Right atrium auricular region (tissue), 2 donors: ENCODE data around the gene LMAN1L. TPM values are rescaled to one million over a fixed set of nuclear protein-coding genes. Genes with fewer than 3 reads are reported as not detected.

Source experiments
- DNase-seq: peaks from one replicate; pipeline ENCODE4 v3.0.0-alpha.2; 2019; ENCODE audit warnings: low spot score
- H3K27ac ChIP-seq, 2 donors: fragments of 200-600 bp; sonication (generic); 1 replicate in 1 of 2; 2 replicates in 1 of 2; pipeline ENCODE4 v1.5.1; 2016 to 2019
- H3K27me3 ChIP-seq, 2 donors: fragments of 200-600 bp; sonication (generic); one replicate each; pipeline versions ENCODE4 v1.5.1 to v1.6.0; 2017 to 2019
- H3K36me3 ChIP-seq: fragments of 200-600 bp; sonication (generic); one replicate; pipeline ENCODE4 v1.5.1; 2016
- H3K4me1 ChIP-seq, 2 donors: fragments of 200-600 bp; sonication (generic); one replicate each; pipeline versions ENCODE4 v1.5.1 to v1.6.0; 2017 to 2019
- H3K4me3 ChIP-seq, 2 donors: fragments of 200-600 bp; sonication (generic); 1 replicate in 1 of 2; 2 replicates in 1 of 2; pipeline ENCODE4 v1.5.1; 2017 to 2019; ENCODE audit warnings: mild to moderate bottlenecking in 1 of 2, moderate library complexity in 1 of 2
- H3K9me3 ChIP-seq, 2 donors: fragments of 200-600 bp; sonication (generic); one replicate each; pipeline ENCODE4 v1.5.1; 2019
- CTCF ChIP-seq, 2 donors: fragments of 200-600 bp; sonication (generic); IDR thresholded peaks; one replicate each; pipeline ENCODE4 v1.5.1; 2019; ENCODE audit warnings: antibody characterized with exemption in 2 of 2
- microRNA-seq, 2 donors: library from miRNA; unstranded; fragments of <30 nt; microRNA quantifications; one replicate each; pipeline ENCODE4, GENCODE V29; 2016 to 2017; ENCODE audit warnings: borderline number of aligned reads in 2 of 2, borderline replicate concordance in 1 of 2
- total RNA-seq, 2 donors: library from RNA; depleted of rRNA; stranded (reverse); fragments of >200 nt; gene quantifications; one replicate each; pipeline ENCODE4 v1.1.0, GENCODE V29; 2016

LMAN1L gene
- total RNA-seq, 2 donors from 2014 or later = 13.8 to 88.7 TPM

- Histone ChIP-seq H3K9me3 (no peaks in the 10 kb centered on the region), H3K4me1 (peaks cover 0 to 76% of the 10 kb centered on the region in 2 donors), H3K4me3 (peak overlapping the region in 1 of 2 donors; percentile 1), H3K27me3 (no peaks in the 10 kb centered on the region), H3K27ac (peak overlapping the region; percentile 76 to 93), H3K36me3 (no peaks in the 10 kb centered on the region)
- no peak for TF ChIP-seq CTCF (IDR thresholded peaks at IDR 0.05)
- DNase-seq = no peak
Measured at GRCh38 chr15:74870436-74871215, 58.0 kb downstream of the LMAN1L start.

GRCh38 chr15:74872702-74873035 lies 60.0 kb downstream of the LMAN1L start:
- DNase-seq = no peak
- H3K27me3 ChIP-seq = no peaks in the 10 kb centered on the region
- peaks cover 0 to 56% of the 10 kb centered on the region in 2 donors for H3K4me1 ChIP-seq
- H3K36me3 ChIP-seq = no peaks in the 10 kb centered on the region
- peak overlapping the region; percentile 61 to 76 for H3K4me3 ChIP-seq
- H3K9me3 ChIP-seq = no peaks in the 10 kb centered on the region
- no peak for TF ChIP-seq CTCF (IDR thresholded peaks at IDR 0.05)
- H3K27ac ChIP-seq = peak overlapping the region; percentile 76 to 93

- peak within 1 kb of the TSS; percentile 61 to 76 for H3K4me3 ChIP-seq
- DNase-seq = peak; percentile 94
- peak within 1 kb of the TSS; percentile 76 to 93 for H3K27ac ChIP-seq
- H3K4me1 ChIP-seq = peaks cover 0 to 51% of the 10 kb centered on the region in 2 donors
- no peaks in the 10 kb centered on the region for H3K9me3 ChIP-seq
- no peaks in the 10 kb centered on the region for H3K27me3 ChIP-seq
- H3K36me3 ChIP-seq = no peaks in the 10 kb centered on the region
- TF ChIP-seq CTCF (IDR thresholded peaks at IDR 0.05) = no peak
Measured at GRCh38 chr15:74873036-74873755, 60.6 kb downstream of the LMAN1L start, which contains the start of gene SCAMP2. Gene SCAMP2 (minus strand): TSS chr15:74873365. CDS start chr15:74873255, 110 bp downstream.

GRCh38 chr15:74873756-74874424 lies 61.3 kb downstream of the LMAN1L start:
- Histone ChIP-seq H3K27ac (peak overlapping the region; percentile 76 to 93), H3K4me3 (peak overlapping the region; percentile 61 to 76), H3K27me3 (no peaks in the 10 kb centered on the region), H3K9me3 (no peaks in the 10 kb centered on the region), H3K36me3 (no peaks in the 10 kb centered on the region), H3K4me1 (peaks cover 0 to 44% of the 10 kb centered on the region in 2 donors)
- peak; percentile 60 for DNase-seq
- no peak for TF ChIP-seq CTCF (IDR thresholded peaks at IDR 0.05)

Small RNA genes within 50 kb of the gene (microRNA-seq; reads per million reads assigned to microRNA genes)
- gene MIR4513 (0 reads per million in 2 donors), gene MIR6882 (0 to 3.5 reads per million in 2 donors)

Other genes starting within 250 kb of the LMAN1L start
- gene CLK3, start 197.0 kb upstream of the LMAN1L start, total RNA-seq = 10 to 100 TPM; 52.8 to 59.2 TPM
- 1 to 10 TPM; 8.0 to 8.3 TPM for gene EDC3, start 116.8 kb upstream of the LMAN1L start, total RNA-seq
- 1 to 10 TPM in 1 of 2 donors, not detected in 1; 1.0 TPM for gene CYP1A1, start 87.3 kb upstream of the LMAN1L start, total RNA-seq
- not detected for gene CYP1A2, start 64.0 kb upstream of the LMAN1L start, total RNA-seq
- gene CSK, start 30.8 kb upstream of the LMAN1L start, total RNA-seq = 10 to 100 TPM; 25.6 to 26.8 TPM
- 10 to 100 TPM in 1 of 2 donors, 1 to 10 TPM in 1; 1.1 to 10.8 TPM for gene CPLX3, start 13.8 kb downstream of the LMAN1L start, total RNA-seq
- gene ULK3, start 30.3 kb downstream of the LMAN1L start, total RNA-seq = 10 to 100 TPM; 38.1 to 42.9 TPM
- gene SCAMP2, start 60.5 kb downstream of the LMAN1L start, total RNA-seq = 10 to 100 TPM; 72.3 to 80.9 TPM
- 100 to 1,000 TPM in 1 of 2 donors, 10 to 100 TPM in 1; 59.3 to 131 TPM for gene MPI, start 77.2 kb downstream of the LMAN1L start, total RNA-seq
- 10 to 100 TPM; 46.9 to 53.3 TPM for gene FAM219B, start 94.0 kb downstream of the LMAN1L start, total RNA-seq
- gene COX5A, start 125.2 kb downstream of the LMAN1L start, total RNA-seq = 100 to 1,000 TPM; 399 to 869 TPM
- gene RPP25, start 143.9 kb downstream of the LMAN1L start, total RNA-seq = 1 to 10 TPM; 4.3 to 9.4 TPM
- gene SCAMP5, start 182.7 kb downstream of the LMAN1L start, total RNA-seq = 1 to 10 TPM; 4.0 to 7.5 TPM
- 10 to 100 TPM; 10.6 to 11.5 TPM for gene PPCDC, start 210.8 kb downstream of the LMAN1L start, total RNA-seq